WTC11 (cell line): ENCODE data around the gene SLC28A1. TPM values are rescaled to one million over a fixed set of nuclear protein-coding genes. Genes with fewer than 3 reads are reported as not detected.

ENCODE experiments used
- AFF4 ChIP-seq: sonication (generic); formaldehyde crosslinking; IDR thresholded peaks from 2 replicates; pipeline ENCODE4 v1.8.1; 2023; ENCODE audit warnings: mild to moderate bottlenecking, missing genetic modification reagents, borderline replicate concordance
- AR ChIP-seq: fragments of 250-450 bp; sonication (Bioruptor Pico); IDR thresholded peaks from 2 replicates; pipeline ENCODE4 v1.9.0; 2021; ENCODE audit warnings: mild to moderate bottlenecking
- ATF6 ChIP-seq: sonication (generic); formaldehyde crosslinking; IDR thresholded peaks from 2 replicates; pipeline ENCODE4 v1.8.1; 2023; ENCODE audit warnings: mild to moderate bottlenecking, missing genetic modification reagents
- CDX4 ChIP-seq: fragments of 250-450 bp; sonication (Bioruptor Pico); IDR thresholded peaks from 2 replicates; pipeline ENCODE4 v1.9.0; 2021; ENCODE audit warnings: moderate library complexity, mild to moderate bottlenecking, inconsistent platforms, borderline replicate concordance
- CREB1 ChIP-seq: sonication (generic); formaldehyde crosslinking; IDR thresholded peaks from 2 replicates; pipeline ENCODE4 v1.8.0; 2023; ENCODE audit warnings: mild to moderate bottlenecking, missing genetic modification reagents
- E2F4 ChIP-seq: sonication (generic); formaldehyde crosslinking; IDR thresholded peaks from 2 replicates; pipeline ENCODE4 v1.8.1; 2022; ENCODE audit warnings: low read depth, mild to moderate bottlenecking, moderate library complexity, missing genetic modification reagents, borderline replicate concordance
- FOXP1 ChIP-seq: sonication (generic); formaldehyde crosslinking; IDR thresholded peaks from 2 replicates; pipeline ENCODE4 v1.8.0; 2022; ENCODE audit warnings: missing genetic modification reagents, mild to moderate bottlenecking, moderate library complexity, borderline replicate concordance
- GABPB1 ChIP-seq: sonication (generic); formaldehyde crosslinking; IDR thresholded peaks from 2 replicates; pipeline ENCODE4 v1.8.1; 2023; ENCODE audit warnings: mild to moderate bottlenecking, missing genetic modification reagents
- GRHL2 ChIP-seq: fragments of 250-450 bp; sonication (Bioruptor Pico); IDR thresholded peaks from 2 replicates; pipeline ENCODE4 v1.8.0; 2022; ENCODE audit warnings: mild to moderate bottlenecking, moderate library complexity; ENCODE audit not compliant: insufficient replicate concordance, severe bottlenecking
- IRF2 ChIP-seq: sonication (generic); formaldehyde crosslinking; IDR thresholded peaks from 2 replicates; pipeline ENCODE4 v1.8.0; 2022; ENCODE audit warnings: low read depth, missing genetic modification reagents, borderline replicate concordance
- MXD4 ChIP-seq: fragments of 250-450 bp; sonication (Bioruptor Pico); IDR thresholded peaks from 2 replicates; pipeline ENCODE4 v1.8.0; 2021; ENCODE audit warnings: mild to moderate bottlenecking, moderate library complexity, borderline replicate concordance
- NR1H2 ChIP-seq: sonication (generic); formaldehyde crosslinking; IDR thresholded peaks from 2 replicates; pipeline ENCODE4 v1.9.0; 2021; ENCODE audit warnings: mild to moderate bottlenecking, moderate library complexity, missing genetic modification reagents
- NR3C1 ChIP-seq: sonication (generic); formaldehyde crosslinking; conservative IDR thresholded peaks from 2 replicates; pipeline ENCODE4 v1.8.1; 2023; ENCODE audit warnings: low read depth, mild to moderate bottlenecking, missing genetic modification reagents
- OVOL2 ChIP-seq: fragments of 250-450 bp; sonication (Bioruptor Pico); IDR thresholded peaks from 2 replicates; pipeline ENCODE4 v1.9.0; 2021; ENCODE audit warnings: mild to moderate bottlenecking, borderline replicate concordance
- PRDM15 ChIP-seq: sonication (generic); formaldehyde crosslinking; IDR thresholded peaks from 2 replicates; pipeline ENCODE4 v1.8.0; 2022; ENCODE audit warnings: missing genetic modification reagents
- SOX15 ChIP-seq: fragments of 250-450 bp; sonication (Bioruptor Pico); IDR thresholded peaks from 2 replicates; pipeline ENCODE4 v1.9.0; 2021; ENCODE audit warnings: mild to moderate bottlenecking
- TEAD1 ChIP-seq: sonication (generic); formaldehyde crosslinking; IDR thresholded peaks from 2 replicates; pipeline ENCODE4 v1.8.0; 2022; ENCODE audit warnings: mild to moderate bottlenecking, missing genetic modification reagents
- ZNF121 ChIP-seq: sonication (generic); formaldehyde crosslinking; IDR thresholded peaks from 2 replicates; pipeline ENCODE4 v1.8.0; 2023; ENCODE audit warnings: missing genetic modification reagents
- ZNF219 ChIP-seq: sonication (generic); formaldehyde crosslinking; IDR thresholded peaks from 2 replicates; pipeline ENCODE4 v1.8.0; 2023; ENCODE audit warnings: missing genetic modification reagents, mild to moderate bottlenecking, borderline replicate concordance
- ZNF281 ChIP-seq: sonication (generic); formaldehyde crosslinking; IDR thresholded peaks from 2 replicates; pipeline ENCODE4 v1.8.0; 2023; ENCODE audit warnings: mild to moderate bottlenecking, missing genetic modification reagents
- ZNF416 ChIP-seq: fragments of 250-450 bp; sonication (Bioruptor Pico); IDR thresholded peaks from 2 replicates; pipeline ENCODE4 v1.9.0; 2021; ENCODE audit warnings: mild to moderate bottlenecking, inconsistent platforms
- total RNA-seq: library from RNA; stranded (reverse); gene quantifications from 3 replicates; pipeline ENCODE4 v1.2.3, GENCODE V29; 2021

The SLC28A1 gene
- total RNA-seq, 1 experiment from 2014 or later: not detected

- peak; percentile 100 for TF ChIP-seq PRDM15 (CRISPR knock-in tag)
- no peak for TF ChIP-seq ZNF219 (CRISPR knock-in tag)
- TF ChIP-seq AR: no peak
- TF ChIP-seq CREB1: no peak
- peak; percentile 43; the same call in 1 of the 2 replicates for TF ChIP-seq AFF4 (CRISPR knock-in tag)
- no peak for TF ChIP-seq NR1H2 (CRISPR knock-in tag)
- TF ChIP-seq ZNF416 (CRISPR knock-in tag): no peak
- 0 out of 2 replicates have a peak, but pooled peaks have one; percentile 28 for TF ChIP-seq ZNF121
- TF ChIP-seq NR3C1: 0 out of 2 replicates have a peak, but pooled peaks have one; percentile 74
- TF ChIP-seq GRHL2 (CRISPR knock-in tag): no peak
- no peak; the same call in 1 of the 2 replicates for TF ChIP-seq FOXP1 (CRISPR knock-in tag)
- TF ChIP-seq CDX4 (CRISPR knock-in tag): no peak
- TF ChIP-seq E2F4 (CRISPR knock-in tag): no peak
- peak; percentile 87 for TF ChIP-seq TEAD1 (CRISPR knock-in tag)
- TF ChIP-seq ZNF281 (CRISPR knock-in tag): peak; percentile 42; the same call in 1 of the 2 replicates
- TF ChIP-seq ATF6 (CRISPR knock-in tag): no peak
- peak; percentile 74 for TF ChIP-seq GABPB1 (CRISPR knock-in tag)
- no peak for TF ChIP-seq SOX15 (CRISPR knock-in tag)
- no peak for TF ChIP-seq MXD4 (CRISPR knock-in tag)
- no peak for TF ChIP-seq IRF2
- TF ChIP-seq OVOL2: no peak
These were observed 96.7 kb downstream of the SLC28A1 start (continued) for GRCh38 chr15:84981054-84981710.
